ENCODE data around the gene CCDC124.

Gene CCDC124

DNA sequence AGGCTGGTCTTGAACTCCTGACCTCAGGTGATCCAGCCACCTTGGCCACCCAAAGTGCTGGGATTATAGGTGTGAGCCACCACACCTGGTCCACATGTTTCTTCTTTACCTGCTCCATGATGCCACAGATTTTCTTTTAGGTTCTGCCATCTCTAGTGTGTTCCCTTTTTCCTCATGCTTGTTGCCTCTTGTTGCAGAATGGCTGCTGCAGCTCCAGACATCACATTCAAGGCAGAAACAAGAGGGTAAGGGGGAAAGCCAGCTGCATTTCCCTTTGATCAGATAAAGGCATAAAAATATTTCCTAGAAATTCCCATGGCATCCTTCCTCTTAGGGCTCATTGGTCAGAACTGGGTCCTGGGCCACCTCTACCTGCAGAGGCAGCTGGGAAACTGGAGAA is 12.3 kb upstream of the CCDC124 start:
- DNase-seq (ENCODE audit: low spot score): no peak
- in situ Hi-C loops (cut with MboI; ENCODE audit: low pct_unique_long_range_greater_than_20kb, low sequenced_read_pairs, unreplicated experiment): no loop called here
- TF ChIP-seq, protein P1, sequence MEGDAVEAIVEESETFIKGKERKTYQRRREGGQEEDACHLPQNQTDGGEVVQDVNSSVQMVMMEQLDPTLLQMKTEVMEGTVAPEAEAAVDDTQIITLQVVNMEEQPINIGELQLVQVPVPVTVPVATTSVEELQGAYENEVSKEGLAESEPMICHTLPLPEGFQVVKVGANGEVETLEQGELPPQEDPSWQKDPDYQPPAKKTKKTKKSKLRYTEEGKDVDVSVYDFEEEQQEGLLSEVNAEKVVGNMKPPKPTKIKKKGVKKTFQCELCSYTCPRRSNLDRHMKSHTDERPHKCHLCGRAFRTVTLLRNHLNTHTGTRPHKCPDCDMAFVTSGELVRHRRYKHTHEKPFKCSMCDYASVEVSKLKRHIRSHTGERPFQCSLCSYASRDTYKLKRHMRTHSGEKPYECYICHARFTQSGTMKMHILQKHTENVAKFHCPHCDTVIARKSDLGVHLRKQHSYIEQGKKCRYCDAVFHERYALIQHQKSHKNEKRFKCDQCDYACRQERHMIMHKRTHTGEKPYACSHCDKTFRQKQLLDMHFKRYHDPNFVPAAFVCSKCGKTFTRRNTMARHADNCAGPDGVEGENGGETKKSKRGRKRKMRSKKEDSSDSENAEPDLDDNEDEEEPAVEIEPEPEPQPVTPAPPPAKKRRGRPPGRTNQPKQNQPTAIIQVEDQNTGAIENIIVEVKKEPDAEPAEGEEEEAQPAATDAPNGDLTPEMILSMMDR (IDR thresholded peaks at IDR 0.05; ENCODE audit: extremely low read depth, insufficient read depth, missing control alignments): no peak

GRCh38 chr19:17922138-17922537 is 10.7 kb upstream of the CCDC124 start:
- TF ChIP-seq, protein P1 (IDR thresholded peaks at IDR 0.05; ENCODE audit: extremely low read depth, insufficient read depth, missing control alignments): no peak
- DNase-seq (ENCODE audit: low spot score): no peak
- in situ Hi-C loops (cut with MboI; ENCODE audit: low pct_unique_long_range_greater_than_20kb, low sequenced_read_pairs, unreplicated experiment): no loop called here

DNA sequence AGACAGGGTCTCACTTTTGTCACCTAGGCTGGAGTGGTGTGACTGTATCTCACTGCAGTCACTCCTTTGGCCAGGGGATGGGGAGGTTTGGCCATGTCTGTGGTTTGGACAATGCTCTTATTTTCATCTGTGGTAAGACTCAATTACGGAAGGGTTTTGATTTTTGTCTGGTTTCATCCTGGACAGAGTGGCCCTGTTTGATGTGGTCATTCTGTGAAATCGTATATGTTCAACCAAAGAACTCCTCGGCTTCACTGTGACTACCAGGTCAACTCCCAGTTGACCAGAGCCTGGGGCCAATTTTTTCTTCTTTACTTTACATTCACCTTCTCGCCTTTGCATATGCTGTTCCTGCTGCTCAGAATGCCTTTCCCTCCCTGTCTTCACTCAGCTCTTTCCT is 6.8 kb upstream of the CCDC124 start:
- in situ Hi-C loops (cut with MboI; ENCODE audit: low pct_unique_long_range_greater_than_20kb, low sequenced_read_pairs, unreplicated experiment): loop anchor here (25.0 kb wide), 1 partner anchor 136 kb away; no protein-coding TSS in a partner anchor
- TF ChIP-seq, protein P1 (IDR thresholded peaks at IDR 0.05; ENCODE audit: extremely low read depth, insufficient read depth, missing control alignments): no peak
- DNase-seq (ENCODE audit: low spot score): peak; percentile 29

DNA sequence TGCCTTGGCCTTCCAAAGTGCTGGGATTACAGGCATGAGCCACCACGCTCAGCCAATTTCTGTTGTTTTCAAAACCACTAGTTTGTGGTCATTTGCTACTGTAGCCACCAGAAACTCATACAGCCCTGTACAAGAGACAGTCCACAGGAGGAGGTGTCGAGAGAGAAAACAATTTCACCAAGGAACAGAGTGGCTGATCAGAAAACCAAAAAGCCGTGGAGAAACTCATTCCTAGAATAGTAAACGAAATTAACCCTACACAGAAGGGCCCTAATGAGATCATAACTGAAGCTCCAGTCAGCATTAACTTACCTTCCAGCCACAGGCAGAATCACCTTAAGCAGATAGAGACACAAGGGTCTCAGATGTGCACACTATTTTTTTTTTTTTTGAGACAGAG is 3.8 kb upstream of the CCDC124 start:
- TF ChIP-seq, protein P1 (IDR thresholded peaks at IDR 0.05; ENCODE audit: extremely low read depth, insufficient read depth, missing control alignments): no peak
- DNase-seq (ENCODE audit: low spot score): peak; percentile 77
- in situ Hi-C loops (cut with MboI; ENCODE audit: low pct_unique_long_range_greater_than_20kb, low sequenced_read_pairs, unreplicated experiment): loop anchor here (25.0 kb wide), 1 partner anchor 133 kb away; no protein-coding TSS in a partner anchor

DNA sequence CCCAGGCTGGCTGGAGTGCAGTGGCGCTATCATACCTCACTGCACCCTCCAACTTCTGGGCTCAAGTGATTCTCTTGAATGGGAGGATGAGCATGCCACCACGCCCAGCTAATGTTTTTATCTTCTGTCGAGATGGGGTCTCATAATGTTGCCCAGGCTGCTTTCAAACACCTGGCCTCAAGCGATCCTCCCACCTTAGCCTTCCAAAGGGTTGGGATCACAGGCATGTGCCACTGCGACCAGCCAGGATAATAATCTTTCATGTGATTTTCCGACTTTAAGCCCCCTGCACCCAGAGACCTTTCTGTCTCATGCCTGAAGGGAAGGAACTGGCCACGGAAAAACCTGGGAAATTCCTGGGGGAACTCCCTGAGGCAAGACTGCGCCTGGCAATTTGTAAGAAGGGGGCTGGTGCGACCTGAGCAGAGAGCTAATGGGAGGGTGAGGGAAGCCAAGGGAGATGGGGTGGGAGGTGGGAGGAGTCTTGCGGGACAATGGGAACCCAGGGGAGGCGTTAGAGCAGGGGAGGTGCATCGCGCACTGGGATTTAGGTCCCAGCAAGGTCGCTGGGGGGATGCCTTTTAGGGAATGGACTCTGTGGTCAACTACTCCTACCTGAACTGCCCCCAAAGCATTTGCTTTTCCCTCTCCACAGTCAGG is 1.2 kb upstream of the CCDC124 start:
- DNase-seq (ENCODE audit: low spot score): peak; percentile 12
- TF ChIP-seq, protein P1 (IDR thresholded peaks at IDR 0.05; ENCODE audit: extremely low read depth, insufficient read depth, missing control alignments): no peak
- in situ Hi-C loops (cut with MboI; ENCODE audit: low pct_unique_long_range_greater_than_20kb, low sequenced_read_pairs, unreplicated experiment): loop anchor here (5.0 to 25.0 kb wide), 2 partner anchors 64 to 131 kb away; no protein-coding TSS in a partner anchor

GRCh38 chr19:17933414-17934129 is 757 bp downstream of the CCDC124 start:
- in situ Hi-C loops (cut with MboI; ENCODE audit: low pct_unique_long_range_greater_than_20kb, low sequenced_read_pairs, unreplicated experiment): loop anchor here (5.0 to 25.0 kb wide), 2 partner anchors 66 to 129 kb away; no protein-coding TSS in a partner anchor
- peak; percentile 9 for DNase-seq (ENCODE audit: low spot score)
- TF ChIP-seq, protein P1 (IDR thresholded peaks at IDR 0.05; ENCODE audit: extremely low read depth, insufficient read depth, missing control alignments): no peak
